SH-SY5Y (cell line): ENCODE data around the gene FYN.

ENCODE experiments used
- GATA2 ChIP-seq: IDR thresholded peaks from 2 replicates; pipeline ENCODE4 v1.6.1; 2011; ENCODE audit warnings: mild to moderate bottlenecking, low read depth, low read length
- GATA3 ChIP-seq: IDR thresholded peaks from 2 replicates; pipeline ENCODE4 v1.6.1; 2011; ENCODE audit warnings: low read depth, mild to moderate bottlenecking, low read length, moderate library complexity

FYN gene

DNA sequence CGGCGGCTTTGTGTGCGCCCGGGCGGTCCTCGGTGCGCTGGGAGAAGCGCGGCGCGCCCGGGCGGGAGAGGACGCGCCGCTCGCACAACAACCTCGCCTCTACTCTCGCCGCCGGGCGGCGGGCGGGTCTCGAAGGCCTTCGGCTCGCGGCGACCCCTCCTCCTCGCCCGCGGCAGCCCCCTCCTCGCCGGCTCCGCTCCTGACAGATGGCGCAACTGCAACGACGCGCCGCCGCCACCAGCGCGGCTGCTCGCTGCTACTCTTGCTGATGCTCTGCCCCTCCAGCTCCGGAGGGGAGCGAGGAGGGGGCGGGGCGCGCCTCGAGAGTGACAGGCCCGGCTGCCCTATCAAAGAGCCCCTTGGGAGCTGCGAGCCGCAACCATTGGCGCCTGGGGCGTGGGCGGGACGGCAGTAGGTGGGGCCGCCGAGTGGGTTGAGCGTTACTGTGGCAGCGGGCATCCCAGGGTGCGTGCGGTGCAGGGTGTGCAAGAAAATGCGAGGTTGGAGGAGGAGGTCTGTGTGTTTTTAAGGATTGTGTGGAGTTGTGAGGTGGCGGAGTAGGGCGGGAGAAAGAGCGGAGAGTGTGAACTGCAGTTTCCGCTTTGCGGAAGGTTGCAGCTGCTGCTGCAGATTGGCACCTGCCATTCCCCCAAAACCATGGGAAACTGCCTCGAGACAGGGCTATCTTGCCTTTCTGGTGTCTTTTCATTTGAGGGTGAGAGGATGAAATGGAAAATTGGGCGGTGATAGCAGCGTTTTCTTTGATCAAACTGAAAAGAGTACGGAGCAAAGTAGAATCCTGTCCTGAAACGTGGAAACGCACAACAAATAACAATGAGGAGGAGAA, at the start of gene FYN:
FYN (minus strand) TSS at position 275 of the 847 bp plus-strand sequence. CDS start 153,401 bp downstream, outside the sequence.
- TF ChIP-seq GATA3 (no peak), GATA2 (peak; percentile 26; the same call in 1 of the 2 replicates)

GRCh38 chr6:111922454-111923297, 49.4 kb upstream of the FYN start:
- TF ChIP-seq GATA2 = no peak
- no peak for TF ChIP-seq GATA3

DNA sequence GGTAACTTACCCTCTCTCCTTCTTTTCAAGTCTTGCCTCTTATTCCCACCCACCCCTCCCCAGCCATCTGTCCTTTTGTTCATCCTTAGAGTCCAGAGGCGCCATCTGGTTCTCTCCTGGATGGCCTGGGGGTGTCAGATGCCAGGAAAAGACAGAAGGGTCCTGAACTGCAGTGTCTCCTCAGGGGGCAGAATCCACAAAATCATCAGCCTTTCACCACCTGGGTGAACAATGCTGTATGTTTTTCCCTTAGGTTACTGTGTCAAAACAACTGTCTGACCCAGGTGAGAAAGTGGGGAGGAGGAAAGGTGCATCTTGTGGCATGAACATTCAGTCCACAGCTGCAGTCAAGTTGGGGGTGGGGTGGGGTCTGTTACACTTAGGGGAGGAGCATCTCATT, 47.9 kb upstream of the FYN start:
- TF ChIP-seq GATA2 (no peak), GATA3 (no peak)

DNA sequence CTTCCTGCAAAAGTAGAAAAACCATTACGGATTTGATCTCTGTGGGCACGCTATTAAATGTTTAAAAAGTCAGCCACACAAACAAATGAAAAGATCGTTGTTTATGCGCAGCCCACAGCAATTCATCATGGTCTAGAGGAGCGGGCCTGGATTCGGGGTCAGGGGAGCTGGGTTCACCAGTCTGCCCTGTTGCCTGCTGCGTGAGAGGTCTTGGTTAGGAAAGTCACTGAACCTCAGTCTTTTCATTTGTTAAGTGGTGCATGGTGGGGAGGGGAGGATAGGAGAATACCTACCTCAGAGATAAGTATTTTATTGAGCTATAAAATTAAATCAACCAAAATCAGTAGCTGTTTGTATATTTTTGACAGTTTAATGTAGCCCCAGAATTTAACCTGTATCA, 47.3 kb upstream of the FYN start:
- TF ChIP-seq GATA2 (no peak), GATA3 (no peak)

- no peak for TF ChIP-seq GATA2
- TF ChIP-seq GATA3 = no peak
These were observed 45.6 kb upstream of the FYN start for GRCh38 chr6:111918825-111919224.

GRCh38 chr6:111916747-111917146, 43.5 kb upstream of the FYN start:
- TF ChIP-seq GATA3 (no peak), GATA2 (no peak)

DNA sequence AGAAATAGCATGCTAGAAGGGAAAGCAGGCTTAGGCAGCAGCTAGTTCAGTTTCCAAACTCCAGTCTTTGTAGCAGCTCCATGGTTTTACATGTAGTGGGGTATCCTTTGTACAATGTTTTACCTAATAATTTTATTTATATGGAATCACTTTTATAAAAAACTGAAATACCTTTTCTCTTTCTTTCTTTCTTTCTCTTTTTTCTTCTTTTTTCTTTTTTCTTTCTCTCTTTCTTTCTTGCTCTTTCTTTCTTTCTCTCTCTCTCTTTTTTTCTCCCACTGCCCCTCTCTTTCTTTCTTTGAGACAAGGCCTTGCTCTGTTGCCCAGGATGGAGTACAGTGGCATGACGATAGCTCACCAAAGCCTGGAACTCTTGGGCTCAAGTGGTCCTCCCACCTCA, 41.4 kb upstream of the FYN start:
- TF ChIP-seq GATA3 = no peak
- no peak for TF ChIP-seq GATA2

GRCh38 chr6:111912904-111913303, 39.7 kb upstream of the FYN start:
- no peak for TF ChIP-seq GATA3
- TF ChIP-seq GATA2 = no peak

DNA sequence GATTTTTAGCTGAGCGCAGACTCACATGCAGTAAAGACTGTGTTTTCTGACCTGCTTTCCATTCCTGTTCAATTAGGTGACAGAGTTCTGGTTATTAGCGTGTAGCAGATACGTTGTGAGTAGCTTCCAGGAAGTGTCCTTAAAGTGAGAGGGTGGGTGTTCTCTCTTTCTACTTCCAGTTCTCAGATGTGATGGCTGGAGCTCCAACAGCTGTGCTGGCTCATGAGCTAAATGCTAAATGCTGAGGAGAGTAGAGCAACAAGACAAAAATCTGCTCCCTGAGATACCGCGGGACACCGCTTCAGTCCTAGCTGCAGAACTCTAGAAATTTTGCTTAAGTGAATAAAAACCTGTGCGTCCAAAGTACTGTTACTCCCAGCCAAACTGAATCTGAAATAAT, 38.2 kb upstream of the FYN start:
- no peak for TF ChIP-seq GATA2

DNA sequence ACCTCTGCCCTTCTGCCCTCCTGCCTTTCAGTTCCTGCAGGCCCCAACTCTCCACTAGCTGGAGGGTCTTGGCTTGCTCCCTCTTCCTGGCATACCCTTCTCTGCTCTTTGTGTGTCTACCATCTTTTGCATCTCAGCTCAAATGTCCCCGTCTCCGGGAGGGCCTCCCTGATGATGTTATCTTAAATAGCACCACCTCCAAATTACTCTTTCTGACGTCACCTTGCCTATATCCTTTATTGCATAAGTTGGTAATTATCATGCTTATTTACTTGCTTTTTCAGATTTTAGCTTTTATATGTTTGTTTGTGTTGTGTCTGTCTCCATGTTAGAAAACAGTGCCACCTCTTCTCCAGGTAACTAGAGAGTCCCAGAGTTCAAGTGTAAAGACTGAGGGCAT, 36.0 kb upstream of the FYN start:
- no peak for TF ChIP-seq GATA2
- TF ChIP-seq GATA3 = no peak

DNA sequence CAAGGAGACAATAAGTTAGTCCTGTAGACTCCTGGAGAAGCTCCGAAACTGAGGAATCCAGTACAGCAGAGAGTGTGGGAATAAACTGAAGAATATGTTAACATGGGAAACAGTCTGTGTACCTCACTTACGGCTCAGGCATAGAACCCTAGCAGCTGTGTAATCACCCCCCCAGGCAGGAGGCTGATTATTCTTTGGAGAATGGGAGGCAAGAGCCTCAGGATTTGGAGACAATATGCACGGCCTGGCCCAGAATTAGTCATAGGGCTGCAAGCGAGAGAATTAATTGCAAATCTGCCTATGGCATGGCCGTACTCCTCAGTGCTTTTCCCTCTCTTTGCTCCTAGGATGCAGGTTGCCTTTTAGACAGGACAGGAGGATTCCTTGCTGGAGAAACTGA, 27.5 kb upstream of the FYN start:
- TF ChIP-seq GATA2 (no peak), GATA3 (no peak)

- TF ChIP-seq GATA2 = no peak
- no peak for TF ChIP-seq GATA3
These were observed 26.3 kb upstream of the FYN start for GRCh38 chr6:111899531-111899930.

DNA sequence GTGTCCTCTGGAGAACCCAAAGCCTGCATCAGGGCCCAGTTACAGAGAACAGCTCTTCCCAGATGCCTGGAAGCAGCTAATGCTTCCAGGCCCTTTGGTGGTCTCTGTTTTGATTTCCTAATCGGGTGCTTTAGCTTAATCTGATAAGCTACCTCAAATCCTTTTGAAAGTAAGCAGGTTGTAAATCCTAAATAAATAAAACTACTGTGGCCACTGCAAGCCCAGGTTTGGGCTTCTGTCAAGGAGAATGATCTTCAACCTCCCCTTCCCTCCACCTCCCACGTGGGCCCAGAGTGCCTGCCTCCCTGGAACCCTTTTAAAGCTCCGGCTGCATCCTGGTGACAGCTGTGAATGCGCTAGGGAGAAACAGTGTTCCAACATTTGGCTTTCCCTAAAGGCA, 25.2 kb upstream of the FYN start:
- TF ChIP-seq GATA2 (no peak), GATA3 (no peak)

DNA sequence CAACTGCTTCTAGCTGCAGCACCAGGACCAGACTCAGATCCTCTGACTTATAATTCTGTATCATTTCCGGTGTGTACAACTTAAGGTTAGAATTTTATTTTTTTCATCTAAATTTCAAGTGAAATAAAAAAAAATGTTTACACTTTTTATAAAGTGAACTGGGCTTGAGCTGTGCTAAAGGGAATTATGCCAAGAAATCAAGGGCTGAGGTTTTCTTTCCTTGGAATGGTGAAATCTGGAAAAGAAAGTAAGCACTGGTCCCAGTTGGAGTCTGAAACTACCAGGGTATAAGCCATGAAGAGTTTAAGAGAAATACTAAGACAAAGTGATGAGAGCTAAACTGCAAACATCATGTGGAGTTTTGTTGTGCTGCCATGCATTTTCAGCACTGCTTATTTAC, 21.7 kb upstream of the FYN start:
- TF ChIP-seq GATA3 (no peak), GATA2 (no peak)

DNA sequence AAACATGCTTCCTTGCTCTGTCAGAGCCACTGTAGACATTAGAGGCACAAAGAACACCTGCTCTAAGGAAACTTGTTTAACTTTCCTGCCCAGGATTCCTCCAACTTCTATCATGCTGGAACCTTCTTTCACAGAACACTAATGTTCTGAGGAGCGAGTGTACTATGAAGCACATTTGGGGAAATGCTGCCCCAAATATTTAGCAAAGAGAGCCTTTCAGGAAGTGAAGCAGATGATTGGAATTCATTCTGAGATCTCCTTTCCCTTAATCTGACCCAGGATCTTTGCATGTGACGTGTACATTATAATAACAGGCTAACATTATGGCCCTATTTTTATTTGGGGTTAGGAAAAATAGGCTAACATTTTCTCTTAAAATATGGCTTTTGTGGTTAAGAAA, 21.0 kb upstream of the FYN start:
- TF ChIP-seq GATA3 (no peak), GATA2 (no peak)
